Immature natural killer cell (primary cell): Measurements from ENCODE around the gene KNG1. TPM values are rescaled to one million over a fixed set of nuclear protein-coding genes. Genes with fewer than 3 reads are reported as not detected.
A peak's percentile ranks its signal among the peaks of the same experiment; 100 is the strongest.

Source experiments
- DNase-seq, 3 donors: peaks; one replicate each; pipeline ENCODE4 v3.0.0; 2022; ENCODE audit warnings: mixed read lengths in 1 of 3
- H3K27ac Mint-ChIP-seq, 6 donors: one replicate each; pipeline ENCODE4 v1.8.0; 2020; ENCODE audit warnings: mixed read lengths in 6 of 6, mild to moderate bottlenecking in 5 of 6, inconsistent platforms in 4 of 6, moderate library complexity in 3 of 6
- H3K27me3 Mint-ChIP-seq, 3 donors: one replicate each; pipeline ENCODE4 v1.8.0; 2020 to 2021; ENCODE audit warnings: low read depth in 3 of 3, mild to moderate bottlenecking in 3 of 3, mixed read lengths in 3 of 3, moderate library complexity in 3 of 3, inconsistent platforms in 1 of 3
- H3K36me3 Mint-ChIP-seq, 3 donors: one replicate each; pipeline ENCODE4 v1.8.0; 2020; ENCODE audit warnings: mixed read lengths in 3 of 3, inconsistent platforms in 2 of 3, mild to moderate bottlenecking in 2 of 3
- H3K4me1 Mint-ChIP-seq, 2 donors: one replicate each; pipeline ENCODE4 v1.8.0; 2020; ENCODE audit warnings: inconsistent platforms in 2 of 2, mild to moderate bottlenecking in 2 of 2, mixed read lengths in 2 of 2, moderate library complexity in 1 of 2
- H3K4me3 Mint-ChIP-seq, 5 donors: one replicate each; pipeline ENCODE4 v1.8.0; 2020; ENCODE audit warnings: mild to moderate bottlenecking in 5 of 5, mixed read lengths in 5 of 5, inconsistent platforms in 3 of 5, moderate library complexity in 3 of 5
- H3K9me3 Mint-ChIP-seq, 6 donors: one replicate each; pipeline ENCODE4 v1.8.0; 2020; ENCODE audit warnings: mild to moderate bottlenecking in 6 of 6, mixed read lengths in 6 of 6, inconsistent platforms in 4 of 6, moderate library complexity in 3 of 6
- polyA plus RNA-seq, 3 donors: library from polyadenylated mRNA; unstranded; fragments of 300-500 nt; fragmentation: Illumina TruSeq; gene quantifications; one replicate each; pipeline ENCODE4 v1.2.3, GENCODE V29; 2021

Gene KNG1
- polyA plus RNA-seq, 3 donors from 2014 or later, result not detected

DNA sequence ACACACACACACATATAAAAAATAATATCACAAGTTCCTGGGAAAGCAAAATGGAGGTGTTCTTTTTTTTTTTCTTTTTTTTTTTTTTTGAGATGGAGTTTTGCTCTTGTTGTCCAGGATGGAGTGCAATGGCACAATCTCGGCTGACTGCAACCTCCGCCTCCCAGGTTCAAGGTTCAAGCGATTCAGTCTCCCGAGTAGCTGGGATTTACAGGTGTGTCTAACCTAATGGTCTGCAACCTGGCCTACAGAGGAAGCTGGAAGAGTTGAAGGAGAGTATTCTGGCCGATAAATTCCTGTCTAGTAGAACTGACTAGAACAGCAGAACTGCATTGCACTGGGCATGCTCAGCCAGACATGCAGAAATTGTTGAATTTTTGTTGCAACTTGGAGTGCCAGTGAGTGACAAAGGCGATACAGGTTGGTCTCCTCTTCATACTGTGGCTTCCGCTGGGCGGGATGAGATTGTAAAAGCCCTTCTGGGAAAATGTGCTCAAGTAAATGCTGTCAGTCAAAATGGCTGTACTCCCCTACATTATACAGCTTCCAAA is 43.8 kb downstream of the KNG1 start:
- DNase-seq, result no peak
- peaks cover 0 to 8% (median 7%) of the 10 kb centered on the region in 3 donors for H3K36me3 Mint-ChIP-seq
- H3K9me3 Mint-ChIP-seq, result peaks cover 0 to 4% (median 0%) of the 10 kb centered on the region in 6 donors
- H3K27ac Mint-ChIP-seq, result no peak overlapping the region
- peaks cover 0 to 3% (median 0%) of the 10 kb centered on the region in 3 donors for H3K27me3 Mint-ChIP-seq
- H3K4me1 Mint-ChIP-seq, result no peaks in the 10 kb centered on the region
- H3K4me3 Mint-ChIP-seq, result no peak overlapping the region

DNA sequence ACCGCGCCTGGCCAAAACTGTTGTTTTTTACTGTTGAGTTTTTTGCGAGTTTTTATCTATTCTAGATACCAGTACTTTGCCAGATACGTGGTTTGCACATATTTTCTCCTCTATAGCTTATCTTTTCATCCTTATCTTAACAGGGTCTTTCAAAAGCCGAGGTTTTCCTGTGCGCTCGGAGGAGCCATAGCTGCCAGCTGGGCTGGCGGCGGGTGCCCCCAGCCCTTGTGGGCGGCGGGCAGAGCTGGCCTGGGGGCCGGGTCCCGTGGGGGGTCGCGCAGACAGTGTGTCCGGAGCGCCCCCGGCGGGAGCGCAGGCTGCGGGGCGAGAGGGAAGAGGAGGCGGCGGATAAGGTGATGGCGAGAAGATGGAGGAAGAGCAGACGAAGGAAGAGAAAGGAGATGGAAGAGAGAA is 55.1 kb downstream of the KNG1 start:
- Mint-ChIP-seq H3K36me3 (no peaks in the 10 kb centered on the region), H3K4me1 (peaks cover 18 to 22% of the 10 kb centered on the region in 2 donors), H3K9me3 (no peaks in the 10 kb centered on the region), H3K4me3 (peak overlapping the region; percentile 85 to 99 (median 92)), H3K27me3 (peaks cover 1 to 6% (median 3%) of the 10 kb centered on the region in 3 donors), H3K27ac (peak overlapping the region; percentile 86 to 91 (median 90))
- no peak for DNase-seq

DNA sequence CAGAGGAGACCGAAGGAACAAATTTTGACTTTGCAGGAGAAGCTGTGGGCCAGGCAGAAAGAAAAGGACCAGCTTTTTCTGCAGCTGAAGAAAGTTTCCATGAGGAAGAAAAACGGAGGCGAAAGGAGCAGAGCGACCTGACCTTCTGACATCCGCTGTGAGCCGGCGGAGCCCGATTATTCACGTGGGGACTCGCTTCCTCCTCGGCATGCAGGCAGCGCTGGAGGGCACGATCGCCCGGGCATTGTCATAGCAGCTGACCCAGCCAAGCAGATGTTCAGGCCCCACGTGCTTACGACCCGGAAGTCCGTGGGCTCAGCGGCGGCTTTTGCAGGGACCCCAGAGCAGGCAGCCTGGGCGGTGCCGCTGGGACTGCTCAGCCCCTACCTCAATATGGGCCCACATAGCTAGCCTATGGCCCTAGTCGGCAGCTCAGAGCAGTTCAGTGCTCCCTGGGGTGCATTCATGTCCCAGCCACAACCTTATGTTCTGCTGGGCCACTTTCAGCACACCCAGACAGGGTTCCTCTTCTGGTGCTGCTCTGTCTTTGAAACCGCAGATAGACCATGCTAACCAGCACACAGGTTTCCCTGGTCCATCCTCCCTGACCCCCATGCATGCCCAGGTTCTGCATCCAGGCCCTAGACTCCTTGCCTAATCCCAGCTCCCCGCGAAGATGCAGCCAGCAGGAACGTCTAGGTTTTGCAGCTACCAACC is 55.7 kb downstream of the KNG1 start:
- Mint-ChIP-seq H3K4me1 (peaks cover 18 to 22% of the 10 kb centered on the region in 2 donors), H3K36me3 (no peaks in the 10 kb centered on the region), H3K27ac (peak overlapping the region; percentile 86 to 91 (median 90)), H3K27me3 (peaks cover 1 to 7% (median 3%) of the 10 kb centered on the region in 3 donors), H3K4me3 (peak overlapping the region; percentile 85 to 99 (median 92)), H3K9me3 (no peaks in the 10 kb centered on the region)
- peak; percentile 66 to 73 (median 69) for DNase-seq

DNA sequence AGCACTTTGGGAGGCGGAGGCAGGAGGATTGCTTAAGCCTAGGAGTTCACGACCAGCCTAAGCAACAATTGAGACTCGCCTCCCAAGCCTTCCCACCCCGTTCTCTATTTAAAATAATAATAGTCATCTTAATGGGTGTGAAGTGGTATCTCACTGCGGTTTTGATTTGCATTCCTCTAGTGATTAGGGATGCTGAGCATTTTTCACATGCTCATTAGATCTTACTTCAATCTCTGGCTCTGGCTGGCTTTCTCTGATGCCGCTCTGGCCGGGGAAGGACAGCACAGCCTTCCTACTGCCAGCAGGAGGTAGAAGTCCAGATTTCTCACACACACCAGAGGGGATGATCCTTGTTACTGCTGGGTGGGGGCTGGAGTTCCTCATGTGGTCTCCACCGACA is 58.8 kb downstream of the KNG1 start:
- Mint-ChIP-seq H3K27ac (no peak overlapping the region), H3K27me3 (peaks cover 1 to 6% (median 3%) of the 10 kb centered on the region in 3 donors), H3K4me1 (peaks cover 18 to 22% of the 10 kb centered on the region in 2 donors), H3K36me3 (no peaks in the 10 kb centered on the region), H3K4me3 (no peak overlapping the region), H3K9me3 (no peaks in the 10 kb centered on the region)
- no peak for DNase-seq

DNA sequence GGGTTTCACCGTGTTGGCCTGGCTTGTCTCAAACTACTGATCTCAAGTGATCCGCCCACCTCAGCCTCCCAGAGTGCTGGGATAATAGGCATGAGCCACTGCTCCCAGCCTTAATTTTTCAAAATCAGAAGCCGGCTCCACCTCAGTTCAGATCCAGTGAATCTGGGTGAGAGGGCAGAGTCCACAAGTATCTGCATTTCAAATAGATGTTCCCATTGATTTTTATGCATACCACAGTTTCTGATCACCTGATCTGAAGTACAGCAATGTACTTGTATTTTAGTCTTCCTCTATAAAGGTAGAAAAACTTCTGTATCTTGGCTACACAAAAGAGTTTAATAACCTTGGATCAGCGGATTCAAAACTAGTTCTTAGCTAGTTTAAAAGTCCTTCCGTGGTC is 62.0 kb downstream of the KNG1 start:
- no peak for DNase-seq
- no peak overlapping the region for H3K4me3 Mint-ChIP-seq
- H3K36me3 Mint-ChIP-seq, result peaks cover 3 to 8% (median 6%) of the 10 kb centered on the region in 3 donors
- H3K4me1 Mint-ChIP-seq, result peaks cover 13 to 21% of the 10 kb centered on the region in 2 donors
- peaks cover 13 to 25% (median 18%) of the 10 kb centered on the region in 3 donors for H3K27me3 Mint-ChIP-seq
- no peak overlapping the region for H3K27ac Mint-ChIP-seq
- no peaks in the 10 kb centered on the region for H3K9me3 Mint-ChIP-seq

DNA sequence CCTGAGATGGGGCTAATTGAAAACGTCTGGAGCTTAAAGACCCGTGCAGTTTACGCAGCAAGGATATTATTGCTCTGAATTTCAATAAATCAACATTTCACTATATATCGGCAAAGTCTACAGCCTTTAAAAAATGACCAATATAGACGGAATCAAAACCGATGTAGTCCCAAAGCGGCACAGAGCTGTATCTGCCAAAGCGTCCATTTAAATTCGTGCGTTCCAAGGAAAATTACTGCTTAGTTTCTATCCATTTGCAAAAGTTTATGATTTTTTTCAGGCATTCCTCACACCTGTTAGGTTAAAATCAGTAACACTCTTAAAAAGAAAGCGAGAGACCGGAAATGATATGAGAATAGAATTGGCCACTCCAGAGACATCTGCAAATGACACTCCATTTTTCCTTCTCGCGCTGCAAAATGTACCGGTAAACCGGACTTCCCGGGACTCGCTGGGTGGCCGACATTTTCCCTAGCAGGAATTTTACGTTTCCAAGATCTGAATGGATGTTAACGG is 65.4 kb downstream of the KNG1 start:
- Mint-ChIP-seq H3K27ac (peak overlapping the region; percentile 98 to 100 (median 99)), H3K4me1 (peaks cover 46 to 54% of the 10 kb centered on the region in 2 donors), H3K36me3 (peaks cover 30 to 39% (median 38%) of the 10 kb centered on the region in 3 donors), H3K4me3 (peak overlapping the region; percentile 97 to 100 (median 100)), H3K9me3 (no peaks in the 10 kb centered on the region), H3K27me3 (peaks cover 14 to 35% (median 24%) of the 10 kb centered on the region in 3 donors)
- no peak for DNase-seq

DNA sequence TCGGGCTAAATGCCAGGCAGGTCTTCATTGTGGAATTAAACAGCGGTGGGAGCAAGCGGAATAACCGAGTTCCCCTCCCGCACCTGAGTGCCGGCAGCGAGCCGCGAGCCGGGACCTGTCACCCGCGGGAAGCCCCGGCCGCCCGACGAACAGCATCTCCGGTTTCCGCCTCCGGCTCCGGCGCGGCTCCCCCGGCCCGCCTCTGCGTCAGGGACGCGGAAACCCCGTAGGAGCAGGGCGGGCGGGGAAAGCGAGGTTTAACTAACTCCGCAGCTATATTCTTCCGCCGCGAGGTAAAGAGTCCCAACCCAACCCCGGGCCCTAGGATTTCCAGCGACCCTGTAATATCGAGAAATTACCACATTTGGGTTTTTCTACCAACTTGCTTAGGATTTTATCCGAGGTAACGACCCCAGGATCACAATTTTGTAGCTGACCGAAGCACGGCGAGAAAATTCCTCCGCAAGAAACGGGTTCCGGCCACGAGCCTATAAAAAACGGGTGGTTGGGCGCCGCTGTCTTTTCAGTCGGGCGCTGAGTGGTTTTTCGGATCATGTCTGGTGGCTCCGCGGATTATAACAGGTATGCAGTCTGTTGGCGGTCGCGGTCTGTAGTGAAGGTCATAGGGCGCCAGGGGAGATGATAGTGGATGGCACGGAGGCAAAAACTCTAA is 66.0 kb downstream of the KNG1 start, which contains the start of gene EIF4A2:
EIF4A2 (plus strand) TSS at position 520 of the 673 bp plus-strand sequence; CDS start at position 554, 34 bp downstream.
- Mint-ChIP-seq H3K36me3 (peaks cover 36 to 45% (median 44%) of the 10 kb centered on the region in 3 donors), H3K4me3 (peak within 1 kb of the TSS; percentile 97 to 100 (median 100)), H3K27me3 (peaks cover 14 to 38% (median 27%) of the 10 kb centered on the region in 3 donors), H3K27ac (peak within 1 kb of the TSS; percentile 98 to 100 (median 99)), H3K4me1 (peaks cover 52 to 60% of the 10 kb centered on the region in 2 donors), H3K9me3 (no peaks in the 10 kb centered on the region)
- DNase-seq, result peak; percentile 91 to 94 (median 93)

DNA sequence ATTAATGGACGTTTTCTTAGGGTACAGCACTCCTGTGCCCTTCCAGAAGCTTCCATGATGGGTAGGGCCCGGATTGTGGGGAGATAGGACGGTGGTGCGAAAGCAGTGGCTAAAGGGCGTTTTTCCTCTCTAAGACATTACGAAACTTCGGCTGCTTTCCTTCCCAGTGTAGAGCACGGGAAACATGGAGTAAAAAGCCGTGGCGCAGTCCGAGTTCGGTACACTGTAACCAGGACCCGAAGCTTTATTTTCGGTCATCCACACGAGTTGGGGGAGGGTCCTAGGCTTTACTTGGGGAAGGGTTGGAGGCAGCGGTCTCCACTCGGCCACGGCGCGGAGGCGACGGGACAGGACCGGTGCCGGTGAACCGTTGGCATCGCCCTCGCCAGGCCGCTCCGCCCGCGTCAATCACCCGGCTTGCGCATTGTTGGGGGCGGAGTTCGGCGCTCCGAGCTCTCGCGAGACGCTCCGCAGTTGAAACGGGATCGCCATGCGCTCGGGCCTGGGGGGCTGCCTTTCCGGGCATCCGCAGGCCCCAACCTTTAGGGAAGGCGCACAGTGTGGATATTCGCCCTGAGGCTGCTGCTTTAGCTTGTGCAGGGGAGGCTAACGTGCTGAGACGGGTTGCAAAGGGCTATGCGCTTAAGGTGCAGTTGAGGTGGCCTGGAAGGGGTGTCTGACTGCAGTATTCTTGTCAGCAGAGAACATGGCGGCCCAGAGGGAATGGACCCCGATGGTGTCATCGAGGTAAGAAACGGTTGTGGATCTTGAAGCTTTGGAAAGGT is 66.8 kb downstream of the KNG1 start:
- Mint-ChIP-seq H3K36me3 (peaks cover 43 to 52% (median 48%) of the 10 kb centered on the region in 3 donors), H3K4me1 (peaks cover 59 to 67% of the 10 kb centered on the region in 2 donors), H3K27ac (peak overlapping the region; percentile 98 to 100 (median 99)), H3K9me3 (no peaks in the 10 kb centered on the region), H3K4me3 (peak overlapping the region; percentile 97 to 100 (median 100)), H3K27me3 (peaks cover 14 to 42% (median 29%) of the 10 kb centered on the region in 3 donors)
- DNase-seq, result peak; percentile 83 to 87 (median 86)

DNA sequence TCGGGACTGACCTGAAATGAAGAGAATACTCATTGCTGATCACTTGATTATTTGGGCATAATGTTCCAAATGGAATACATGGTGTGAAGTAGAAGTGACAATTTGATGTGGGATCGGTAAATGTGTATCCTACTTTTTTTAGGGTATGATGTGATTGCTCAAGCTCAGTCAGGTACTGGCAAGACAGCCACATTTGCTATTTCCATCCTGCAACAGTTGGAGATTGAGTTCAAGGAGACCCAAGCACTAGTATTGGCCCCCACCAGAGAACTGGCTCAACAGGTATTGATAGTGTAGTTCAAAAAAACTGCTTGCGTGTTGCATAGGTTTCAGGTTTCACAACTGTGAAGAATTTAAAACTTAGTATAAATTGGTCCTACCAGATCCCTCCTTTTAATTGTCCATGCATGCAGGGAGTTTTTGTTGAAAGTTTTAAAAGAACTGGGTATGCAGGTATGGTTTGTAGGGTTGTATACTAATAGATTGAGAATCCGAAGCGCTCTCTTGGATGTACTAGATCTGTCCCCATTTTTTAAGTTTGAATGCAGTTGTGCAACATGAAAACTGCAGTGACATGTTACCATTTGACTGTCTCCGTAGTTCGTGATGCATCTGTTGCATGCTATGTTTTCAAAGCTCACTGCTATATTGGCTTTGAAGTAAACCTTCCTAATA is 67.8 kb downstream of the KNG1 start:
- peaks cover 63 to 75% of the 10 kb centered on the region in 2 donors for H3K4me1 Mint-ChIP-seq
- no peak for DNase-seq
- H3K36me3 Mint-ChIP-seq, result peaks cover 47 to 58% (median 52%) of the 10 kb centered on the region in 3 donors
- H3K9me3 Mint-ChIP-seq, result no peaks in the 10 kb centered on the region
- H3K4me3 Mint-ChIP-seq, result peak overlapping the region; percentile 97 to 100 (median 100)
- H3K27ac Mint-ChIP-seq, result peak overlapping the region; percentile 98 to 100 (median 99)
- H3K27me3 Mint-ChIP-seq, result peaks cover 14 to 42% (median 28%) of the 10 kb centered on the region in 3 donors

DNA sequence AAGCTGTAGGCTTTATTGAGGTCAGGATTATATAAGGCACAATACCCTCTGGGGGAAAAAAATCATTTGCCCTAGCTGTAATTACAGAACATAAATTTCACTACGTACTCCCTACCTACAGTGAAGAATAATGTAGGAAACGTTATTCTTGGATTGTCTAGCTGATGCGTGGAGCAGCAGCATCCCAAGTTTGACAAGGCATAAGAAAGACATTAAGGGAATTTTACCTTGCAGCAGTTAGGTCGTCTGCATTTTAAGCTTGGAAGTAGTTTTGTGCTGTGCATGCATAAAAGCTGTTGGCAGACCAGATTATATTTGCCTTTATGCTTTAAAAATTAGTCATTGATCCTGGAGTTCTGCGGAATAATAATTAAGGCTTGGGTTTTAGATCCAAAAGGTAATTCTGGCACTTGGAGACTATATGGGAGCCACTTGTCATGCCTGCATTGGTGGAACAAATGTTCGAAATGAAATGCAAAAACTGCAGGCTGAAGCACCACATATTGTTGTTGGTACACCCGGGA is 68.4 kb downstream of the KNG1 start:
- Mint-ChIP-seq H3K27ac (peak overlapping the region; percentile 98 to 100 (median 99)), H3K4me3 (peak overlapping the region; percentile 97 to 100 (median 100)), H3K4me1 (peaks cover 63 to 81% of the 10 kb centered on the region in 2 donors), H3K27me3 (peaks cover 14 to 42% (median 28%) of the 10 kb centered on the region in 3 donors), H3K36me3 (peaks cover 47 to 63% (median 52%) of the 10 kb centered on the region in 3 donors), H3K9me3 (no peaks in the 10 kb centered on the region)
- no peak for DNase-seq

DNA sequence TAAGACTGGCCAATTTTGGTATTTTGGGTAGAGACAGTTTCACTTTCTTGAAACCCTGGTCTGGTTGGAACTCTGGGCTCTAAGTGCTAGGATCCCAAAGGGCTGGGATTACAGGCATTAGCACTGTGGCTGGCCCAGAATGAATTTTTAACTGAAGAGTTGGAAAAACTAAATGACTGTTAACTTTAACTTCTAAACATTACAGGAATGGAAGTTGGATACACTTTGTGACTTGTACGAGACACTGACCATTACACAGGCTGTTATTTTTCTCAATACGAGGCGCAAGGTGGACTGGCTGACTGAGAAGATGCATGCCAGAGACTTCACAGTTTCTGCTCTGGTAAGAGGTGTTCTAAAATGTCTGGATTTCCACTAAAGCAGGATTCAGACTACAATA is 69.8 kb downstream of the KNG1 start:
- Mint-ChIP-seq H3K9me3 (no peaks in the 10 kb centered on the region), H3K4me3 (peak overlapping the region in 3 of 5 donors; percentile 41 to 100 (median 97)), H3K27ac (peak overlapping the region in 5 of 6 donors; percentile 49 to 100 (median 78)), H3K36me3 (peaks cover 47 to 73% (median 58%) of the 10 kb centered on the region in 3 donors), H3K27me3 (peaks cover 14 to 42% (median 28%) of the 10 kb centered on the region in 3 donors), H3K4me1 (peaks cover 62 to 83% of the 10 kb centered on the region in 2 donors)
- DNase-seq, result no peak
